Tibial artery (tissue), 4 donors: ENCODE data around the gene SLC46A1.

Experiments
- DNase-seq, 2 donors: peaks; one replicate each; pipeline ENCODE4 v3.0.0-alpha.2; 2019
- H3K27ac ChIP-seq, 2 donors: fragments of 200-600 bp; sonication (generic) in 1 of 2; 1 replicate in 1 of 2; 2 replicates in 1 of 2; pipeline ENCODE4 v1.5.1; 2018 to 2019; ENCODE audit warnings: mild to moderate bottlenecking in 1 of 2
- H3K27me3 ChIP-seq, 2 donors: fragments of 200-600 bp; sonication (generic) in 1 of 2; one replicate each; pipeline versions ENCODE4 v1.5.1 to v1.6.0; 2016 to 2019
- H3K36me3 ChIP-seq, 3 donors: fragments of 200-600 bp; sonication (generic) in 2 of 3; one replicate each; pipeline ENCODE4 v1.5.1; 2016 to 2019; ENCODE audit warnings: mild to moderate bottlenecking in 2 of 3
- H3K4me1 ChIP-seq, 4 donors: fragments of 200-600 bp; sonication (generic) in 2 of 4; 1 replicate in 3 of 4; 2 replicates in 1 of 4; pipeline ENCODE4 v1.5.1; 2016 to 2019
- H3K4me3 ChIP-seq, 2 donors: fragments of 200-600 bp; sonication (generic) in 1 of 2; 1 replicate in 1 of 2; 2 replicates in 1 of 2; pipeline ENCODE4 v1.5.1; 2018 to 2019; ENCODE audit warnings: mild to moderate bottlenecking in 2 of 2
- H3K9me3 ChIP-seq, 3 donors: fragments of 200-600 bp; sonication (generic) in 1 of 3; one replicate each; pipeline ENCODE4 v1.5.1; 2016 to 2019
- intact Hi-C: fragments of 100-400 bp; cut with DNase I; formaldehyde crosslinking; loops from one replicate; pipeline ENCODE4 v1.15.0; 2023; ENCODE audit warnings: low total_unique reads
- TF ChIP-seq, protein P1 (sequence below), 2 experiments: fragments of 200-600 bp in 1 of 2; fragments of 450-650 bp in 1 of 2; IDR thresholded peaks; one replicate each; pipeline ENCODE4 v1.5.1; 2017 to 2019; ENCODE audit warnings: antibody characterized with exemption in 2 of 2, mild to moderate bottlenecking in 1 of 2, moderate library complexity in 1 of 2

The SLC46A1 gene

DNA sequence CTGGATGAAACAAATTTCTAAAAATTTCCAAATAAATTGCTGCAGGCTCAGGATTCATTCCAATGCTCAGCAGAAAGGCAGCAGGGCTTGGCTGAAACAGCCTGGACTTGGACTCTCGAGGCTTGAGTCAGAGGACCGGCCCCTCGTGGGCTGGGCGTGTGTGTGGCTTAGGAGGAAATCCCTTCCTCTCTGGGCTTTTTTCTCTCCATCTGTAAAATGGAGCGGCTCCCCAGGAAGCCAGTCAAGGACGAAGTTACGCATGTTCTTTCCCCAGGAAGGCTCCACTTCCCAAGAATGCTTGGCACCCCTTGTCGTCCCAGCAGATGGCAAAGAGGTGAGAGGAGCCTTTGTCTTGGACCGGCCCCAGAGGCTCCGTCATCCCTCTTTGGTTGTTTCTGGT, 13.5 kb downstream of the SLC46A1 start:
- Histone ChIP-seq H3K27ac (no peak overlapping the region), H3K9me3 (no peaks in the 10 kb centered on the region), H3K27me3 (no peaks in the 10 kb centered on the region), H3K4me3 (no peak overlapping the region), H3K36me3 (peaks cover 59 to 97% (median 80%) of the 10 kb centered on the region in 3 donors), H3K4me1 (no peaks in the 10 kb centered on the region)
- TF ChIP-seq, protein P1, sequence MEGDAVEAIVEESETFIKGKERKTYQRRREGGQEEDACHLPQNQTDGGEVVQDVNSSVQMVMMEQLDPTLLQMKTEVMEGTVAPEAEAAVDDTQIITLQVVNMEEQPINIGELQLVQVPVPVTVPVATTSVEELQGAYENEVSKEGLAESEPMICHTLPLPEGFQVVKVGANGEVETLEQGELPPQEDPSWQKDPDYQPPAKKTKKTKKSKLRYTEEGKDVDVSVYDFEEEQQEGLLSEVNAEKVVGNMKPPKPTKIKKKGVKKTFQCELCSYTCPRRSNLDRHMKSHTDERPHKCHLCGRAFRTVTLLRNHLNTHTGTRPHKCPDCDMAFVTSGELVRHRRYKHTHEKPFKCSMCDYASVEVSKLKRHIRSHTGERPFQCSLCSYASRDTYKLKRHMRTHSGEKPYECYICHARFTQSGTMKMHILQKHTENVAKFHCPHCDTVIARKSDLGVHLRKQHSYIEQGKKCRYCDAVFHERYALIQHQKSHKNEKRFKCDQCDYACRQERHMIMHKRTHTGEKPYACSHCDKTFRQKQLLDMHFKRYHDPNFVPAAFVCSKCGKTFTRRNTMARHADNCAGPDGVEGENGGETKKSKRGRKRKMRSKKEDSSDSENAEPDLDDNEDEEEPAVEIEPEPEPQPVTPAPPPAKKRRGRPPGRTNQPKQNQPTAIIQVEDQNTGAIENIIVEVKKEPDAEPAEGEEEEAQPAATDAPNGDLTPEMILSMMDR (IDR thresholded peaks at IDR 0.05): no peak
- no peak for DNase-seq
- intact Hi-C loops: no loop called here

- Histone ChIP-seq H3K36me3 (peaks cover 55 to 89% (median 75%) of the 10 kb centered on the region in 3 donors), H3K4me1 (no peaks in the 10 kb centered on the region), H3K4me3 (no peak overlapping the region), H3K9me3 (no peaks in the 10 kb centered on the region), H3K27ac (no peak overlapping the region), H3K27me3 (no peaks in the 10 kb centered on the region)
- intact Hi-C loops: no loop called here
- no peak for DNase-seq
- TF ChIP-seq, protein P1 (IDR thresholded peaks at IDR 0.05): no peak
Observed at GRCh38 chr17:28391401-28391800, 14.6 kb downstream of the SLC46A1 start.

- intact Hi-C loops: no loop called here
- H3K4me1 ChIP-seq: no peaks in the 10 kb centered on the region
- no peaks in the 10 kb centered on the region for H3K9me3 ChIP-seq
- peaks cover 51 to 85% (median 70%) of the 10 kb centered on the region in 3 donors for H3K36me3 ChIP-seq
- TF ChIP-seq, protein P1 (IDR thresholded peaks at IDR 0.05): no peak
- H3K4me3 ChIP-seq: no peak overlapping the region
- no peak overlapping the region for H3K27ac ChIP-seq
- H3K27me3 ChIP-seq: no peaks in the 10 kb centered on the region
- DNase-seq: no peak
Observed at GRCh38 chr17:28390984-28391383, 15.0 kb downstream of the SLC46A1 start.

GRCh38 chr17:28390563-28390962, 15.4 kb downstream of the SLC46A1 start:
- peaks cover 47 to 81% (median 66%) of the 10 kb centered on the region in 3 donors for H3K36me3 ChIP-seq
- H3K4me1 ChIP-seq: peaks cover 0 to under 1% (median 0%) of the 10 kb centered on the region in 4 donors
- intact Hi-C loops: no loop called here
- H3K27ac ChIP-seq: no peak overlapping the region
- no peak for DNase-seq
- no peaks in the 10 kb centered on the region for H3K27me3 ChIP-seq
- H3K9me3 ChIP-seq: no peaks in the 10 kb centered on the region
- TF ChIP-seq, protein P1 (IDR thresholded peaks at IDR 0.05): no peak
- H3K4me3 ChIP-seq: no peak overlapping the region

- intact Hi-C loops: no loop called here
- no peak for DNase-seq
Observed at GRCh38 chr17:28390141-28390540, 15.9 kb downstream of the SLC46A1 start.

More at GRCh38 chr17:28390141-28390540, 15.9 kb downstream of the SLC46A1 start:
- Histone ChIP-seq H3K36me3 (peaks cover 46 to 81% (median 64%) of the 10 kb centered on the region in 3 donors), H3K4me1 (peaks cover 0 to 4% (median 0%) of the 10 kb centered on the region in 4 donors), H3K27me3 (no peaks in the 10 kb centered on the region), H3K9me3 (no peaks in the 10 kb centered on the region), H3K4me3 (no peak overlapping the region), H3K27ac (no peak overlapping the region)
- TF ChIP-seq, protein P1 (IDR thresholded peaks at IDR 0.05): no peak
